GM19239 (cell line): ENCODE measurements around the gene ITSN2.
"Not testable (repeated sequence)": the region's sequence is repeated elsewhere in the genome, so short reads cannot be mapped to it uniquely, and the experiment has no call there.

Experiments used
- DNase-seq: peaks from one replicate; pipeline ENCODE4 v3.0.0; 2011; ENCODE audit warnings: low spot score; ENCODE audit not compliant: insufficient read length
- FAIRE-seq: peaks from 2 replicates; lab custom pipeline; 2011; peaks lifted over from hg19 to GRCh38; lab: Jason Lieb, UNC

ITSN2 gene

GRCh38 chr2:24365051-24365450 is 4.7 kb upstream of the ITSN2 start:
- peak; percentile 29 for DNase-seq
- FAIRE-seq = no peak

GRCh38 chr2:24363301-24363700 is 3.0 kb upstream of the ITSN2 start:
- DNase-seq (no peak), FAIRE-seq (no peak)

GRCh38 chr2:24362253-24362652 is 1.9 kb upstream of the ITSN2 start:
- DNase-seq = no peak
- no peak for FAIRE-seq

DNA sequence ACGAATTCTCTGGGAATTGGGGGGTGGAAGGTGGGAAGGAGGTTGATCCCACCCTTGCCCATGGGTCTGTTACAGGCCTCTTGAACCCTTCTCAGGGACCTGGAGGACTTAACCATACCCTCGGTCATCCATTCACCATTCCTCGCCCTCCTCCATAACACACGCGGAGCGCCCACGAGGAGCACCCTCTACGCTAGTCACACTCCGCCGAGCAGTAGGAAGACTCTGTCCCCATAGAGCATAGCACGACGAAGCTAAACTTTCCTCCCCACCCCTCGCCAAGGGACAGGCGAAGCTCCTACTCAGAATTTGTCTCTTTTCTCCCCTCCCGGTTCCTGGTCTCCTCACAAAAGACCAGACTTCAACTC is 611 bp upstream of the ITSN2 start:
- DNase-seq = no peak
- no peak for FAIRE-seq

GRCh38 chr2:24359129-24360049 is 947 bp downstream of the ITSN2 start:
- FAIRE-seq (peak; percentile 73), DNase-seq (no peak)

DNA sequence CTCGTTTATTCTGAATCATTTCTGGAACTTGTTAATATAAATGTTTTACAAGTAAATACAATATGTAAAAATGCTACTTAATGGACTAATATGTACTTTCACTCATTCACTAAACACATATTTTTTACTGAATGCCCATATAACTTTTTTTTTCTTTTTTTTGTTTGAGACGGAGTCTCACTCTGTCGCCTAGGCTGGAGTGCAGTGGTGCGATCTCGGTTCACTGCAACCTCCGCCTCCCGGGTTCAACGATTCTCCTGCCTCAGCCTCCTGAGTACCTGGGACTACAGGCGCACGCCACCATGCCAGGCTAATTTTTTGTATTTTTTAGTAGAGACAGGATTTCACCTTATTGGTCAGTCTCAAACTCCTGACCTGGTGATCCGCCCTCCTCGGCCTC is 2.6 kb downstream of the ITSN2 start:
- not testable (repeated sequence) for DNase-seq, FAIRE-seq

- DNase-seq, FAIRE-seq: not testable (repeated sequence)
Observed at GRCh38 chr2:24357115-24357514, 3.2 kb downstream of the ITSN2 start.

GRCh38 chr2:24354957-24355356 is 5.4 kb downstream of the ITSN2 start:
- peak; percentile 82 for FAIRE-seq
- no peak for DNase-seq

DNA sequence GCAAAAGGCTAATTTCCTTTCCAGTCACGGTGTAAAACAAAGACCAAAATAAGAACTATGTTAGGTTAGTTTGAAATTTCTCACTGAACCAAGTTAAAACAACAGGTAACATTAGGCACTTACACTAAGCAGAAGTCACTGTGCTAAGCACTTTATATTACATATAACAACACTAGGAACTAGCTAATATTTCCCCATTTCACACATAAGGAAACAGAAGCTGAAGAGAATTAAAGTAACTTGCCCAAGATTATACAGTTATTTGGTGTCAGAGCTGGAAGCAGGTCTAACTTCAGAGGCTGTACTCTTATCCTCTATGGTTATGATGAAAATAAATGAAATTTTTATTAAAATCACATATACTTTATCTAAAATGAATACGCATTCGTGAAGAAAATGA is 5.9 kb downstream of the ITSN2 start:
- FAIRE-seq (no peak), DNase-seq (no peak)

- DNase-seq (no peak), FAIRE-seq (peak; percentile 26)
Observed at GRCh38 chr2:24353973-24354372, 6.4 kb downstream of the ITSN2 start.

GRCh38 chr2:24353364-24353763 is 7.0 kb downstream of the ITSN2 start:
- no peak for FAIRE-seq
- DNase-seq = no peak

DNA sequence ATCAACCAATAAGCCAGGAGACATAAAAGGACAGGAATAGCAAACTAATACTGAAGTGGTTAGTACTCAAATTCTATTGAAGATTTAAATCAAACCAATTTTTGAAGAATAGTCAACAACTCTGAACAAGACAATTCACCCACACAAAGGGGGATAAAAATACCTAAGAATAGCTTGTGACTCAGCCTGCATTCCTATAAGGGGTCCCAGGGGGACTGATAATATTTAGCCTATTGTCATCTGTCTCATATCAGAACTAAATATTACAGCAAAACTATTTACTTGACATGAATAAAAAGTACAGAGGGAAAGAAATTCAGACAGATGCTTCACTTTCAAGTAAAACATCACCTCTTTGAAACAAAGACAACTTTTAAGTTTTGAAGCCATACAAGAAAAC is 7.7 kb downstream of the ITSN2 start:
- DNase-seq = no peak
- FAIRE-seq = no peak

DNA sequence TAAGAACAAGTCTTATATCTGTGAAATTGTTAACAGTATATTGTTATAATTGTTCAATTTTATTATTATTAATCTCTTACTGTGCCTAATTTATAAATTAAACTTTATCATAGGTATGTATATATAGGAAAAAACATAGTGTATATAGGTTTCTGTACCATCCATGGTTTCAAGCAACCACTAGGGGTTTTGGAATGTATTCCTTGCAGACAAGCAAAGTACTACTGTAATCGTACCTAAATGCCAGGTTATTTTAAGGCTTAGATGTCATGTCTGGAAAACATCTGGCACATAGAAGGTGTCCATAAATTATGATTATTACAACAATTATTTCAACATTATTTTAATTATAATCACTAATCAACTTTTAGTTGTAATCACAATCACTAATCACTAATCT is 8.4 kb downstream of the ITSN2 start:
- no peak for FAIRE-seq

GRCh38 chr2:24351627-24351938 is 8.8 kb downstream of the ITSN2 start:
- FAIRE-seq = no peak
- no peak for DNase-seq

More for the DNA sequence above, 8.4 kb downstream of the ITSN2 start:
- DNase-seq = no peak

- FAIRE-seq (peak; percentile 72), DNase-seq (no peak)
Observed at GRCh38 chr2:24350826-24351626, 9.3 kb downstream of the ITSN2 start.

DNA sequence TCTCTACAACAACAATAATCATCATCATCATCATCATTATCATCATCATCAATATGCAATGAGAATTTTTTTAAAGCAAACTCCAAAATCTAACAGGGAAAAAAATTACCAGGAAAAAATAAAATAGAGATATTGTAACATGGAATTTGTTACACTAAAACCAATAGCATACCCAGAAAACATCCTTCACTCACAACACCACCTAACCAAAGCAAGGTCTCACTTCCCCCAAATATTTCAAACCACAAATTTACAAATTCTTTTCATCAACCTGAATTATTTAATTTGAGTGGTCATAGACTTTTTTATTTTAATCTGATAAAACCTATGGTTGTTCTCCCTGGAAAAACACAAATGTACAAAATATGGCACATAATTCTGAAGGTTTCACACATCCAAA is 11.2 kb downstream of the ITSN2 start:
- DNase-seq (no peak), FAIRE-seq (peak; percentile 40)

GRCh38 chr2:24345937-24346336 is 14.4 kb downstream of the ITSN2 start:
- FAIRE-seq (no peak), DNase-seq (no peak)

GRCh38 chr2:24343225-24343882 is 17.0 kb downstream of the ITSN2 start:
- FAIRE-seq = peak; percentile 86
- DNase-seq = no peak

DNA sequence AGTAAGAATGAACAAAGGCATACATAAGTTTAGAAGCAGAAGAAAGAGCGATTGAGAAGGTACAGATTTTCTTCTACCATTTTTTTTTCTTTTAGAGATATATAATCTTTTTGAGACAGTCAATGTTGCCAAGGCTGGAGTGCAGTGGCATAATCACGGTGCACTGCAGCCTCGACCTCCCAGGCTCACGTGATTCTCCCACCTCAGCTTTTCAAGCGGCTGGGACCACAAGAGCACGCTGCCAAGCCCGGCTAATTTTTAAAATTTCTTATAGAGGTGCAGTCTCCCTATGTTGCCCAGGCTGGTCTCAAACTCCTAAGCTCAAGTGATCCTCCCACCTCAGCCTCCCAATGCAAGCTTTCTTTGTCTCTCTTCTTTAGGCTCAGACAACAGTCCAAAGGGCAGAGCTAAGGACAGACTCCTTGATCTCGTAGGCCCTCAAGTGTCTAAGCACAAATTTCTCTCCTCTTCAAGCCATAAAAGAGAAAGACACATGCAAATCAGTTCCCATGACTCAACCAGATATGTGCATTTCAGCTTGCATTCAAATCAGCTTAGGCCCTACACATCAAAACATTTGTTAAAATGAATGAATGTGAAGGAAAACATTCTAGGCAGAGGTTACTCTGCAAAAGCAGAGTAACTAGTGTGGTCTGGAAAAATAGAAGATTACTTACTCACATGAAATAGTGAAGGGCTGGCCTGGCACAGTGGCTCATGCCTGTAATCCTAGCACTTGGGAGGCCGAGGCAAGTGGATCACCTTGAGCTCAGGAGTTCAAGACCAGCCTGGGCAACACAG is 18.0 kb downstream of the ITSN2 start:
- DNase-seq (no peak), FAIRE-seq (peak; percentile 98)

GRCh38 chr2:24339856-24340262 is 20.5 kb downstream of the ITSN2 start:
- FAIRE-seq (no peak), DNase-seq (no peak)
